GM18858 (cell line): ENCODE data around the gene LCOR.
"Not testable (repeated sequence)": the region's sequence is repeated elsewhere in the genome, so short reads cannot be mapped to it uniquely, and the experiment has no call there.

Experiments
- ATAC-seq: cut with Tn5 transposase; IDR thresholded peaks from one replicate; pipeline ENCODE4 v1.9.1; 2021; ENCODE audit not compliant: unreplicated experiment

The LCOR gene

DNA sequence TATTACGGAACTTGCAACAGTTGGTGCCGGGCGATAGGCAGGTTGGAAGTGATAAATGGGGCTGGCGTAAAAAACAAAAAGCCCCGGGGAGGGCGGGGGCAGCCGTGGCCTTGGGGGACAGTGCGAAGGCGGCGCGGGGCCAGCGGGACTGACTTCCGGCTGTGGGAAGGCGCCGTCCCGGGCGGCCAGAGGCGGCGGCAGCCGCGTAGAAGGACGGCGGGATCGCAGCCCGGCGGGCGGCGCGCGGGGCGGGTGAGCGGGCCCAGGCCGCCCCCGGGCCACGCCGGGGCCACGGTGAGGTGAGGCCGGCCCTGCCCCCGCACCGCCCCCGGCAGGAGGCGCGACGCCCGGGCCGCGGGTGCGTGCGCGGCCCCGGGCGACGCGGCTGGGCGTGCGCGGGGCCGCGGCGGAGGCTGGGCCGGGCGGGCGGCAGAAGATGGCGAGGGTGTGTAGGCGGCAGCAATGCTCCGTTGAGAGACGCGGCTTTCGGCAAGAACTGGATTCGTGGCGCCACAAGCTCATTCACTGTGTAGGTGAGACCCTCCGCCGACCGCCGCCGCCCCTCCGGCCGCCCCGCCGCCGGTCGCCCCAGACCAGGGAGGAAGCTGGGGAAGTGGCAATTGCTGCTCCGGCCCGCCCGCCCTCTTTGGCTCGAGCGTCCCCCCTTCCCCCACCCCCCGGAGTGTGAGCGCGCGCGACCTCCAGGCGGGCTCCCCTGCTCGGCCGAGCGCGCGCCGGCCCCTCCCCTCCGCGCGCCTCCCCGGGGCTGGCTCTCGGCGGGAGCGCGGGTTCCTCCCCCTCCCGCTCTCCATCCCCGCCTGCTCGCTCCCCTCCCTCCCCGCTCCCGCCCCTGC is at the start of gene LCOR:
Gene LCOR, plus strand, starts transcription at position 432 of the 854 bp plus-strand sequence. CDS start 116,760 bp downstream, outside the sequence.
- ATAC-seq = peak; percentile 33

DNA sequence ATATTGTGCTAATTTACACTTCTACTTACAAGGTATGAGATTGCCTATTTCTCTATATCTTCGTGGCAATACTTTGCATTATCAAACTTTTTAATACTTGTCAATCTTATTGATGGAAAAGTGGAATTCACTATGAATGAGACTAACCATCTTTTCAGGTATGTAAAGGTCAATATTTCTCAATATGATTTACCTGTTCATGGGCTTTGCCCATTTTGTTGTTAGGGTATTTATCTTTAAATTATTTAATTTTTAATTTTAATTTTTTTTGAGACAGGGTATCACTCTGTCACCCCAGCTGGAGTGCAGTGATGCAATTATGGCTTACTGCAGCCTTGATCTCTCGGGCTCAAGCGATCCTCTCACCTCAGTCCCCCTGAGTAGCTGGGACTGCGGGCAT is 47.8 kb upstream of the LCOR start:
- no peak for ATAC-seq

DNA sequence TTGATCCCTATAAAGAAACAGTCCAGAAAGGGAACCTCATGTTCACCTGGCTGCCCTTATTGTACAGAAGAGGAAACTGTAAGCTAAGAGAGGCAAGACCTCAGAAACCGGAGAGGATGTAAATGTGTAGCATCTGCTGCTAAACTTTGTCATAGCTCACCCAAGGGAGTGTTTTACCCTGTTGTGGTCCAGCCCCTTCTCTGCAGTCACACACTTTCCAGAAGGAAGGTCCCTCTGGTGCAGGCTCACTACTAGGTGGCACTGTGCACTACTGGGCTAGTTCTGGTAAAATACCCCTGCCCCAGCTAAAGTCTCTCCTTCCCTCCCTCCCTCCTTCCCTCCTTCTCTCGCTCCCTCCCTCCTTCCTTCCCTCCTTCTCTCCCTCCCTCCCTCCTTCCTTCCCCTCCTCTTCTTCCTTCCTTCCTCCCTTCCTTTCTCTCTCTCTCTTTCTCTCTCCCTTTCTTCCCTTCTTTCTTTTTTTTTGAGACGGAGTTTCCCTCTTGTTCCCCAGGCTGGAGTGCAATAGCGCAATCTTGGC is 42.5 kb upstream of the LCOR start:
- ATAC-seq = peak; percentile 88

DNA sequence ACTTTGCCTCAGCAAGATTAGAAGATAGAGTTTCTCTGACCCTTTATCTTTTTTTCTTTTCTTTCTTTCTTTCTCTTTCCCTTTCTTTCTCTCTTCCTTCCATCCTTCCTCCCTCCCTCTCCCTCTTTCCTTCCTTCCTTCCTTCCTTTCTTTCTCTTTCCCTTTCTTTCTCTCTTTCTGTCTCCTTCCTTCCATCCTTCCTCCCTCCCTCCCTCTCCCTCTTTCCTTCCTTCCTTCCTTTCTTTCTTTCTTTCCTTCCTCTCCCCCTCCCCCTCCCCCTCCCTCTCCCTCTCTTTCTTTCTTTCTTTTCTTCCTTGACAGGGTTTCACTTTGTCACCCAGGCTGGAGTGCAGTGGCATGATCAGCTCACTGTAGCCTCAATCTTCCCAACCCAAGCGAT is 40.2 kb upstream of the LCOR start:
- no peak for ATAC-seq

DNA sequence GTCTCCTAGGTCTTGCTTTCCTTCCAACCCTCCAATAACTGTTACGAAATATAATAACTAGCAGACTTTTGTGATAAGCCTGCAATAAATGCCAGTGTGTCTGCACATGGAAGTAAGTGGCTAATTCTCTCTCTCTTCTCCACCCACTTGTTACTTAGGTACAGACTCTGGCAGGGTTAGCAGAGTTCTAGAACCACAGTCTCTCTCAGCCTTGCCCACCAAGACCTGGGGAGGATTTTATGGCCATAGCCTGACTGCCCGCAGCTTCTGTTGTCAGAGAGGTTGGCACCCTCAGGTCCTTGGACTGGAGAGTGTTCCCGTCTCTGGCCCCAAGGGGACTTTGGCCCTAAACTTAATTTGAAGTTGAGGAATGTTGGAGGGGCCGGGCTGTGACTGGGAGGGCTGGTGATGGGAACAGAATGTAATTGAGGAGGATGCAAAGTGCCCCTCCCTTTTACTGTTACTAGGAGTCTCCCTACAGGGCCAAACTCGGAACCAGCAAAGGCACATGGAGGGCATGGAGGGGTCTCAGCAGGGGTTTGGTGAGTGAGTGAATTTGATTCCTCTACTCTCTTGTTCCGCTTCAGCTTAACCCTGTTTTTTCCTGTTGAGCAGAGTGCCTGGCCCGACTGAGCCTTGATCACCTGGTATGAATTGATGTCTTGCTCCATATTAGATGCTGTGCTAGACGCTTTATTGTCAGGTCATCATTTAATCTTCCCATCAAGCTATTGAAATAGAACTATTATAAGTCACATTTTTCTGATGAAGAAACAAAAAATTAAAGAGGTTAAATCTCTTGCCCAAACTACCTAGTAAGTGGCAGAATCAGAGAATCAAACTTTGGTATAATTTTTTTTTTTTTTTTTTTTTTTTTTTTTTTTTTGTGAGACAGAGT is 37.0 kb upstream of the LCOR start:
- ATAC-seq = no peak

DNA sequence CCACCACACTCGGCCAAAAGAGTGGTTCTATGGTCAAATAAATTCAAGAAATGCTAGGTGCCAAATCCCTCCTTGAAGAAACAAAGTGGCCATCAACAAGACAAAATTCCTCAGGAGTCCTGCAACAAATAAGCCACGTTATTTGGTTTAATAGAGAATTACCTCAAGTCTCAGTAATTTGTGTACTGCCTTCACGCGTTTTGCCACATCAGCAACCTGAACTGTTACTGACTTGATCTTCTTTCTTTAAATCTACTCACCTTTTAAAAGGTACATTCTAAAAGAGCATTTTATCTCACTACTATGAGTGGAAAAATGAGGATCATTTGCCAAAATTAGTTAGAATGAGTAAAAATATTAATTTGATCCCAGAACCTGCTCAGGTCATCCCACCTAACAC is 34.6 kb upstream of the LCOR start:
- ATAC-seq = no peak

DNA sequence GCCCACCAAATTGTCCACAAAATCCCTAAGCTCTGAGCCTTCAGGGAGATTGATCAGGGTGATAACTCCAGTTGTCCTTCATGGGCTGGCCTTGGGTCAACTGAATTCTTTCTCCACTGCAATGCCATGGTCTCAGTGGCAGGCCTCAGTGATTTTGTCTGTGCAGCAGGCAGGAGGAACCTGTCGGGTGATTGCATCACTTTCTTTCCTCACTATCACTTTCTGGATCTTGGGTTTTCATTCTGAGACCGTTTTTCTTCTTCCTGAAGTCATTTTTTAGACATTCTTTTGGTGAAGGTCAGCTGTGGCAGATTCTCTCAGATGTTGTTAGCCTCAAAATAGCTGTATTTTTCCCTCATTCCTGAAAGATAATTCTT is 28.8 kb upstream of the LCOR start:
- ATAC-seq = no peak

DNA sequence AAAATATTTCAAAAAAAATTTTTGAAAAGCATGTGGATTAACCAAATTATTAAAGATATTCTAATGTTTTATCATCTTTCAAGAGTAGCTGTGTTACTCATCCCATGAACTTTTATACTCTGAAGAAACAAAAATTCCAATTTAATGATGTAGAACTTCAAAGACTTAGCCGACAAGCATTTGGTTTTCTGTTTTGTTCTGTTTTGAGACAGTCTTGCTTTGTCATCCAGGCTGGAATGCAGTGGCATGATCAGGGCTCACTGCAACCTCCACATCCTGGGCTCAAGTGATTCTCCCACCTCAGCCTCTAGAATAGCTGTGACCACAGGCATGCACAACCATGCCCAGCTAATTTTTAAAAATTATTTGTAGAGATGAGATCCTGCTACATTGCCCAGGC is 17.8 kb upstream of the LCOR start:
- ATAC-seq = no peak

DNA sequence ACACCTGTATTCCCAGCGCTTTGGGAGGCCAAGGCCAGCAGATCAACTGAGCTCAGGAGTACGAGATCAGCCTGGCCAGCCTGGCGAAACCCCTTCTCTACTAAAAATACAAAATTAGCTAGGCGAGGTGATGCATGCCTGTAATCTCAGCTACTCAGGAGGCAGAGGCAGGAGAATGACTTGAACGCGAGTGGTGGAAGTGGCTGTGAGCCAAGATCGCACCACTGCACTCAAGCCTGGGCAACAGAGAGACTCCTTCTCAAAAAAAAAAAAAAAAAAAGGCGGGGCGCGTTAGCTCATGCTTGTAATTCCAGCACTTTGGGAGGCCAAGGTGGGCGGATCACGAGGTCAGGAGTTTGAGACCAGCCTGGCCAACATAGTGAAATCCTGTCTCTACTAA is 13.1 kb upstream of the LCOR start:
- ATAC-seq = not testable (repeated sequence)

DNA sequence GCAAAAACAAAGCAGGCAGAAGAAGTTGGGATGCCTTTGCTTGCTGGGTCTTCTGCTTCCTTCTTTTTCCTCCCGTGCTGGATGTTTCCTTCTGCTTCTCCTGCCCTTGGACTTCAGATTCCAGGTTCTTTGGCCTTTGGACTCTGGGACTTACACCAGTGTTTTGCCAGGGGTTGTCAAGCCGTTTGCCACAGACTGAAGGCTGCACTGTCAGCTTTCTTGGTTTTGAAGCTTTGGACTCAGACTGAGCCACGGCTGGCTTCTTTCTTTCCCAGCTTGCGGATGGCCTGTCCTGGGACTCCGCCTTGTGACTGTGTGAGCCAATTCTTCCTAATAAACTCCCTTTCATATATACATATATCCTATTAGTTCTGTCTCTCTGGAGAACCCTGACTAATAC is 11.3 kb upstream of the LCOR start:
- no peak for ATAC-seq

DNA sequence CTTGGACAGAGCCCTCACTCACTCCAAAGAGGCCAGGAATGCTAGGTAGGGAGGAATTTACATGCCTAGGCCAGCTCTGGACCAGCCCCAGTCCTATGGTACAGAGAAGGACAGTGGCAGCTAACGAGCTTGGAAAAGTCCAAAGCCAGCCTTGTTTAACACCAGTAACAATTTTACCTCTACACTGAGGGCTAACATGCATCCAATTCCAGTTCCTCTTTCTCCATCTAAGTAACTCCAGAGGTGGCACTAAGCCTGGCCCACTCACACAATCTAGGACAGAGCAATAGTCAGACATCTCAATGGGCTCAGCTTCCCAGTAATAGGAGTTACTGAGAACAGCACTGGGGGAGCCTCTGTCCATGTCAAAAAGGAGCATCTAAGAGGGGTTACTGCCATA is 5.7 kb upstream of the LCOR start:
- ATAC-seq = no peak

DNA sequence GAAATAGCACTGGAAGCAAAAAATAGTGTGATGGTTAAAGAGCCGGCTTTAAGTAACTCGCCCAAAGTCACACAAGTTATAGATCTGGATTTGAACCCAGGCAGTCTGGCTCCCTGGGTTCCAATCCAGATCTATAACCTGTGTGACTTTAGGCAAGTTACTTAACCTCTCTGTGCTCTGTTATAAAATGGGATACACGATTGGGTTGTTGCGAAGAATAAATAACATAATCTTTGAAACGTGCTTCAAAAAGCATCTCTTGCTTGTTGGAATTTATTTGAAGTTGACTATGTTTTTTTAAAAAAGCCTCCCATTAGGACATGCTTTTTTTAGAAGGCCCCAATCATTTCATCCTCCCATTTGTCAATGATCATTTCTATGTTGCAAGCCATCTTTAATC is 3.5 kb upstream of the LCOR start:
- ATAC-seq = no peak

DNA sequence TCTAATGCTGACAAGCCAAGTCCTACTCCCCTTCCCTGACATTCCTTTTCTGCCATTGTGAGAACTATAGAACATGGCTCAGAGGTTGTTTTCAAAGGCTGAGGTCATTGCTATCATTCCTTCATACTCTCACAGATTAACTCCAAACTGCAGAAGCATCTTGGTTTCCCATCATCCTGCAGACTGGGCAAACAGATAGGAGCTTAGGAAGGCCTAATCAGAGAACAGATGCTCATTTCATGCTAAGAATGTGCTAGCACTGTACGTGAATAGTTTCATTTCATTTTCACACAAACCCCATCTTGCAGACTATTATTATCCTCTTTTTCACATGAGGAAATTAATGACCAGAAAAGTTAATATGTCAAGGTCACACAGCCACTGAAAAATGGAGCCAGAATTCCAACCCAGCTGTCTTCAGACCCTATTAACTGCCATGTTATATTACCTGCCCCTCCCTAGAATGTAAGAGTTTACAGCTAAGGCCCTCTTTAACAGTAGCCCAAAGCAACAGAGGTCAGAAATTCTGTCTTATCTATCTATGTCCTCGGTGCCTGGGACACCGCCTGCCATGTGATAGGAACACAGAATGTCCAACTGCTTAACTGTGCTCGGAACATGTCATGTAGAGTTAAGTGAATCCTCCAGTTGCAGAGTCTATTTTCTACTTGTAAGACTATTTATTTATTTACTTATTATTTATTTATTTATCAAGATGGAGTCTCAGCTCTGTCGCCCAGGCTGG is 2.9 kb upstream of the LCOR start:
- ATAC-seq = no peak

DNA sequence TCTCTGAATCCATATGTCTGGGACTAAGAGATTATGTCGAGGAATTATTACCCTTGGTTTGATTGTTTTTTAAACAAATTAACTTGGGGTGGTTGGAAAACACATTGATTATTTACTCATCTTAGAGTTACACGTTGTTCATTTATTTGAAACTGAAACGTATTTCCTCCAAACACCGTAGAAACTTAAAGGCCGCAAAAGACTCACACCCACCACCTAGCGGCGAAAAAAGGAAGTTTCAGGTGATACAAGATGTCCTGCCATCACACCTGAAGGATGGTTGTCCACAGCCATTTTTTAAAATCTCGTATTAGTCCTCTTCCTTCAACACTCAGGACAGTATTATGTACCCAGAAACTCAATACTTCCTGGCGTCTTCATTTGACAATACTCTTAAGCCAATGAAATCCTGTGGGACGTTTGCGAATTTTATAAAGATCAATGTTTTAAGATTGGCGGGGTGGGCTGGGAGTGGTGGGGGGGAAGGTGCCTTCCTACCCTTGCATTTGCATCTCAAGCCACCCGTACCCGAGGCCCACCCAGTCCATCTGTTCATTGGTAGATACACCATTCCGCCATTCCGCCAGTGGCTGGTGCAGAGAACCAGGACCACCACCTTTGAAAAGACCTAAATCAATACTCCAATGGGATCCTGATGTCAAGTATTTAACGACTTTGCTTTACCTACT is 1.4 kb upstream of the LCOR start:
- no peak for ATAC-seq

DNA sequence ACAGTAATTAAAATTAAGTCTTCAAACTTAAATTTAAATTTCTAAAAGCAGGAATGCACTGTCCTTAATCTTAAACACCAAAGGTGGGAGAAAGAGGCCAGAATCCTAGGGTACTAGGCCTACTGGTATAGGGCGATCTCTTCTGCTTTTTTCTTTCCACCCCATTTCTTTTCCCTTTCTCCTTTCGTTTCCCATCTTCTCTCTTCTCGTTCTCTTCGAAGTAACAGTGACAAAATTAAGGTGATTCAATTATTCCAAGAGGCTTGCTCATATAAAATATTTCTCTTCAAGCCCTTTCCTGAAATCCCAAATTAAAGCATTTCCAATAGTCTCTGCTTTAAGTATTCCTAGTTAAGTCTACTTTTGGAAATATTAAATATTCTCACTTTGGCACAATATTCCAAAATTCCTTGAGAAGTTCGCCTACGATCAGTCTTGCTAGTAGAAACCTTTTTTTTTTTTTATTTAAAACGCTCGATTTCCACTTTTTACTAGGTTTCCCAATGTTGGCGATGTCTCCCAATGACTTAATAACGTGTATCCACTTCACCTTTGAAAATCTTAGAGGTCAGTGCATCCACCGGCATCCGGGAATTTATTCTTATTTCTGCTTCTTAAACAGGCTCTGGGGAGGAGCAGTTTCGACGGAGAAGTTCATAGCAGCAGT is 765 bp upstream of the LCOR start:
- no peak for ATAC-seq

DNA sequence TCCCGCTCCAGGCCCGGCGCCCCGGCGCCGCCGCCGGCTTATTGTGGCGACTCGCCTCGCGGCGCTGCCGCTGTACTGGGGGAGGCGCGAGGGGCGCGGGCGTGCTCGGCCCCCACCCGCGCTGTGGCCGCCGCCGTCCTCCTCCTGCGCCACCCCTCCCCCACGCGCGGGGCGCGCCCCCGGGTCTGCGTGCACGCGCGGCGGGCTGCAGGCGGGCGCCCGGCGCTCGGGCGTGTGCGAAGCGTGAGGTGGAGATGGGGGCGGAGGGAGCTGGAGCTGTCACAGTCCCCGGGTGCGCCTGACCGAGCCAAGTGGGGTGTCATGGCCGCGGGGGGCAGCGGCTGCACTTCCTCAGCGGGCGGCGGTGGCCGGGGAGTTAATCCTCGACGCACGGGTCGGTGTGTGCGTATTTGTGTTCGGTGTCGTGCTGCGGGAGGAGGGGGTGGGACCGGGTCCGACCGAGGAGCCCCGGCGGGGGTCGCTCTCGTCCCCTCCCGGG is 672 bp downstream of the LCOR start:
- peak; percentile 41 for ATAC-seq

DNA sequence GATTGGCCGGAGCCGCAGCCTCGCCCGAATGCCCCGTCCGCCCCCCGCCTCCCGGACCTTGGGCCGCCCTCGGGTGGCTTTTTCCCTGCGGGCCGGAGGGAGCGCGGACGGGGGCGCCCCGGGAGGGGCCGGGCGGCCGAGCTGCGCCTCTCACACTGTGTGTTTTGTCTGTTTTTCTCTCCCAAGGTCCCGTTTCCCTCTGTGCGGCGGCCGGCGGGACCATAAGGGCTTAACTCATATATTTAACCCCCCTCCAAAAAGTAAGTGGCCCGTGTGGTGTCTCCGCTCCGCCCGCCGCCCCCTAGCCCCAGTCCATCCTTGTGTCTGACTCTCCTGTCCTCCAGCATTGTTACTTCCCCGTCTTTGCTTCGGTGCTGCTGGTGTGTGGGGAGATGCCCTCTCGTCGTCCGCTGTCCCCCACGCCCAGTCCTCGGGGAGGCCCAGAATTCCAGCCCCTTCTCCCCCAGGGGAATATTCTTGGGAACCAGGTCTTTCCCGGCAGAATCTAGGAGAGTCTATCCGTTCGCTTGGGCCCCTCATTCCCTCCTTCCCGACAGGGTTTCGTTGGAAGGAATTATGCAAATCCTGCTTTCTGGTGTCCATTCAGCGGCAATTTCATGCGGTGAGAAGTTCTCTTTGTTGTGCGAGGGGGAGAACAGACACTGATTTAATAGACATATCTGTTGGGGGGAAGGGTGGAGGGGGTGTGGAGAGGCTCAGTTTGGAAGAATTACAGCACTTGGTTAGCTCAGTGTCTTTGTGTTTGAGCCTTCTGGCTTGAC is 1.3 kb downstream of the LCOR start:
- ATAC-seq = peak; percentile 4

DNA sequence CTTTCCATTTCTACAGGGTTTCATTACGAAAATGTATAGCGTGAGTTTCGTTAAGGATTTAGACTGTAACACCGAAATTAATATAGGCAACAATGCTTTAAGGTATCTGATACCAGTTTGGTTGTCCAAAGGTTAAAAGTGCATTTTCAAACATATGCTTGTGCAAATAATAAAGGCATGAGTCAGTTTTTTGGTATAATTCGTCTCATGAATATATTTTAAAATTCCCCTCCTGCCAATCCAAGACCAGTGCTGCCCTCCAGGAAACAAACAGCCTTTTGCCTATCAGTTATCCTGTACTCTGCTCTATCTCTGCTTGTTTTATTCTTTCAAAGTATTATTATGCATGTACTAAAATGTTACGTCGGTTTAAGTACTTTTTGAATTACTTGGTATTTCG is 2.0 kb downstream of the LCOR start:
- ATAC-seq = no peak

DNA sequence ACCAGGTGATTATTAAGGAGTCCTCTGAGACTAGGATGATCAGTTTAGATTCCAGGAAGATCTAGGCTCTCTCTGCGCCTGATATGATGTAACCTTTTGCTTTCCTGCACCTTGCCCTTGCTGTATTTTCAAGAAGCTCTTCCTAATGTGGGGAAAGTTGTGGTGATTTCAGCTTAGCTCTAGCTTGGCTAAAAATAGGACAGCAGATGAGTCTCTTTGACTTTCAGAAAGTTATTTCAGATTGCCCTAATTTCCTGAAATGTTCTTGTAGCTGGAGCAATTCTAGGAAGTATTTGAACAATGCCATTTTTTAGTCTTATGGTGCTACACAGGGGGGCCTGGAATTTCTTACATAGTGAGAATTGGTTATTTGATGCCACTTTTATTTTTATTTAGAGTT is 3.8 kb downstream of the LCOR start:
- ATAC-seq = no peak
